GM12878 (cell line): ENCODE measurements around the gene STK35. TPM values are rescaled to one million over a fixed set of nuclear protein-coding genes. Genes with fewer than 3 reads are reported as not detected.

Experiments
- CEBPB ChIP-seq, 2 experiments: fragments of 150-350 bp in 1 of 2; IDR thresholded peaks; 2 replicates each; pipeline ENCODE4 v1.6.1; 2012 to 2014; ENCODE audit warnings: low read depth in 2 of 2, low read length in 2 of 2, borderline replicate concordance in 1 of 2, inconsistent platforms in 1 of 2
- CREB1 ChIP-seq: IDR thresholded peaks from 2 replicates; pipeline ENCODE4 v1.6.1; 2012; ENCODE audit warnings: low read depth, mild to moderate bottlenecking, inconsistent platforms
- CUX1 ChIP-seq: IDR thresholded peaks from 2 replicates; pipeline ENCODE4 v1.6.1; 2012; ENCODE audit warnings: improper control_type of control experiment, low read depth, low read length; ENCODE audit not compliant: insufficient replicate concordance
- E2F4 ChIP-seq: IDR thresholded peaks from 2 replicates; pipeline ENCODE4 v1.6.1; 2012; ENCODE audit warnings: low read depth, low read length, improper control_type of control experiment
- E2F8 ChIP-seq: fragments of 450-650 bp; IDR thresholded peaks from 2 replicates; pipeline ENCODE4 v1.6.1; 2018; ENCODE audit warnings: mild to moderate bottlenecking, low read depth, moderate library complexity; ENCODE audit not compliant: partially characterized antibody
- IKZF1 ChIP-seq: fragments of 450-650 bp; conservative IDR thresholded peaks from 2 replicates; pipeline ENCODE4 v1.6.1; 2017; ENCODE audit warnings: antibody characterized with exemption, mild to moderate bottlenecking
- JUND ChIP-seq: IDR thresholded peaks from 2 replicates; pipeline ENCODE4 v1.6.1; 2012; ENCODE audit warnings: low read depth, mild to moderate bottlenecking, low read length, improper control_type of control experiment, moderate library complexity
- MYB ChIP-seq: fragments of 150-350 bp; IDR thresholded peaks from 2 replicates; pipeline ENCODE4 v1.6.1; 2014; ENCODE audit warnings: mild to moderate bottlenecking, low read depth, low read length, borderline replicate concordance
- PKNOX1 ChIP-seq: fragments of 450-650 bp; IDR thresholded peaks from 2 replicates; pipeline ENCODE4 v1.6.1; 2016; ENCODE audit warnings: mild to moderate bottlenecking
- RAD21 ChIP-seq: IDR thresholded peaks from 2 replicates; pipeline ENCODE4 v1.6.1; 2011; ENCODE audit warnings: mild to moderate bottlenecking, low read depth, low read length, moderate library complexity; ENCODE audit not compliant: insufficient read depth
- SP1 ChIP-seq: IDR thresholded peaks from one replicate; pipeline ENCODE4 v1.6.1; 2011; ENCODE audit warnings: low read depth, low read length
- STAT3 ChIP-seq: IDR thresholded peaks from 2 replicates; pipeline ENCODE4 v1.6.1; 2011; ENCODE audit warnings: low read depth, low read length, improper control_type of control experiment
- SUPT20H ChIP-seq: IDR thresholded peaks from 2 replicates; pipeline ENCODE4 v1.6.1; 2011; ENCODE audit warnings: low read depth, mild to moderate bottlenecking, low read length, moderate library complexity, borderline replicate concordance; ENCODE audit not compliant: control insufficient read depth
- ZBTB33 ChIP-seq: fragments of 450-650 bp; IDR thresholded peaks from 2 replicates; pipeline ENCODE4 v1.6.1; 2017; ENCODE audit warnings: mild to moderate bottlenecking
- ZNF207 ChIP-seq: fragments of 450-650 bp; IDR thresholded peaks from 2 replicates; pipeline ENCODE4 v1.6.1; 2014; ENCODE audit warnings: antibody characterized with exemption, mild to moderate bottlenecking, borderline replicate concordance
- ZNF217 ChIP-seq: fragments of 450-650 bp; IDR thresholded peaks from 2 replicates; pipeline ENCODE4 v1.6.1; 2017; ENCODE audit warnings: antibody characterized with exemption, mild to moderate bottlenecking
- polyA plus RNA-seq, 11 experiments: library from polyadenylated mRNA; depleted of rRNA in 4 of 11; unstranded in 6 of 11; stranded (reverse) in 5 of 11; fragments of >200 nt; fragmentation: Nextera tagmentation in 4 of 11; fragmentation: Illumina TruSeq in 1 of 11; extraction: Ambion mirVana in 4 of 11; extraction: Trizol in 1 of 11; gene quantifications; 1 replicate in 1 of 11; 2 replicates in 10 of 11; pipeline versions ENCODE4 v1.2.1 to v1.2.3, GENCODE V29; 2011 to 2016; ENCODE audit warnings: inconsistent platforms in 2 of 11, missing spikeins in 2 of 11, low read depth in 1 of 11
- total RNA-seq, 4 experiments: library from RNA; depleted of rRNA in 3 of 4; stranded (reverse); fragments of >200 nt in 3 of 4; fragmentation: Illumina TruSeq in 1 of 4; extraction: Trizol in 1 of 4; gene quantifications; 2 replicates each; pipeline versions ENCODE4 v1.2.1 to v1.2.3, GENCODE V29; 2013 to 2021

The STK35 gene
- total and polyA plus RNA-seq, 10 of the 15 experiments (the other 5 are each of a cell fraction or from before 2014, with no cell fraction given), result 2.9 to 19.4 (median 9.6) TPM

GRCh38 chr20:2112910-2113309 is 11.3 kb downstream of the STK35 start (continued):
- TF ChIP-seq CUX1 (no peak), MYB (no peak), STAT3 (no peak), CREB1 (no peak), ZNF207 (no peak), E2F4 (no peak), SP1 (no peak), E2F8 (no peak), CEBPB (IDR thresholded peaks at IDR 0.05; ENCODE audit: borderline replicate concordance in 1 of 2, low read depth in 2 of 2, low read length in 2 of 2) (no peak), RAD21 (no peak), SUPT20H (no peak), IKZF1 (peak; percentile 91), PKNOX1 (no peak), JUND (no peak), ZBTB33 (no peak), ZNF217 (no peak)
